HG02981 (cell line): ENCODE data around the gene ARHGAP22.

Experiments
- ATAC-seq: cut with Tn5 transposase; IDR thresholded peaks from one replicate; pipeline ENCODE4 v1.9.1; 2021; ENCODE audit warnings: mild to moderate bottlenecking, moderate library complexity; ENCODE audit not compliant: unreplicated experiment

Gene ARHGAP22

DNA sequence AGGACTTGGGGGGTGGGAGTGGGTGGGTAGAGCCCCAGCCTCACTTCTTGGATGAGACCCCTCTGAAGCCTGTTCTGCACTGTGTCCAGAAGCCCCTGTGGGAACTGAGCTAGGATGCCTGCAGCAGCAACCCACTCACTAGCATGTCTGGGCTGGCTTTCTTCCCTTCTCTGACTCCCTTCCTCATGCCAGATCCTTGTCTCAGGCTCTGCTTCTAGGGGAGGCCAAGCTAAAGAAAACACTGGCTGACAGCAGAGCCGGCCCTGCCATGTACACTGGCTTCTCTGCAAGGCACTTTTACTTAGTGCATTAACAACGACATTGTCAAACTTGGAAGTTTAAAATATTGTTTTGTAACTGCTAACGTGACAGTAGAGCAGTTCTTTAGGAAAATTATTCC is 50.2 kb downstream of the ARHGAP22 start:
- no peak for ATAC-seq

DNA sequence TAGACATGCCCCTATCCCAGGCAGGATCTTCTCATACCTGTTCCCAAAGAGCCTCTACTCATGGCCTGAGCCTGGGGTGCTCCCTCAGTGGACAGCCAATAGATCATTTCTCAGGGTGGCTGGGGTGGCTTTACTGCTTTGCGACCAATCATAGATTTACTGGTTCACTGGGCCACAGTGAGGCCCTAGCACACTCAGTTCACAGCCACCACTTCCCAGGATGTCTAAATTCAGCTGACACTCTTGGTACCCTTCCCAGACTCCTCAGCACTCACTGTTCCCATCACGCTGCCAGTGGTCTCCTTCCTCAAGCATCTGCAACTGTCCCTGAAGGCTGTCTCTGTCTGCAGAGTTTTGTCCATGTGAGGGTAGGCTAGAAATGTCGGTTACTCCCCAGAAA is 50.6 kb downstream of the ARHGAP22 start:
- no peak for ATAC-seq

DNA sequence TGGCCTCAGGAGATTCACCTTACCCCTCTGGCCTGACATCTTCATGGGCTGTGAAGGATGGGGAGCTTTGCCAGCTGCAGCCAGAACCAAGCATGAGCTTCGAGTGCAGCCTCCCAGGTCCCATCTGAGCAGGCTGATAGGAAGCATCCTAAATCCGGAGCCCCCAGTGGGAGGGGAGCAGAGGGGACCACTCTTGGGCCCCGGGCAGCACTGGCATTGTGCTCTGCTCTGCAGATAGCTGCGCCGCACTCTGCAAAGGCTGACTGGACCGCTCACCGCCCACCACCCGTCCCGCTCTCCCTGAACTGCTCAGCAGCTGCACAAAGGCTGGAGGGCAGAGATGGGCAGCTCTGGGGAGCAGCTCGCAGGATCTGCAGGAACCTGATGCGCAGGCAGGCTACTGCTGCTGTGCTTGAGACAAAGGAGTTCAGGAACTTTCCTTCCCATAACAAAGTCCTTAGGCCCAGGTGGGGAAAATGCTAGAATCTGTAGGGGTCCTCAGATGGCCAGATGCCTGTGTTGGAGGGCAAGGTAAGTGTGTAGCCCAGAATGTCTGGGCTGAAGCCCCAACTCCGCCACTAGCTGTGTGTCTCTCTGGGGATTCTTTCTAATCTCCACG is 51.8 kb downstream of the ARHGAP22 start:
- ATAC-seq = no peak

DNA sequence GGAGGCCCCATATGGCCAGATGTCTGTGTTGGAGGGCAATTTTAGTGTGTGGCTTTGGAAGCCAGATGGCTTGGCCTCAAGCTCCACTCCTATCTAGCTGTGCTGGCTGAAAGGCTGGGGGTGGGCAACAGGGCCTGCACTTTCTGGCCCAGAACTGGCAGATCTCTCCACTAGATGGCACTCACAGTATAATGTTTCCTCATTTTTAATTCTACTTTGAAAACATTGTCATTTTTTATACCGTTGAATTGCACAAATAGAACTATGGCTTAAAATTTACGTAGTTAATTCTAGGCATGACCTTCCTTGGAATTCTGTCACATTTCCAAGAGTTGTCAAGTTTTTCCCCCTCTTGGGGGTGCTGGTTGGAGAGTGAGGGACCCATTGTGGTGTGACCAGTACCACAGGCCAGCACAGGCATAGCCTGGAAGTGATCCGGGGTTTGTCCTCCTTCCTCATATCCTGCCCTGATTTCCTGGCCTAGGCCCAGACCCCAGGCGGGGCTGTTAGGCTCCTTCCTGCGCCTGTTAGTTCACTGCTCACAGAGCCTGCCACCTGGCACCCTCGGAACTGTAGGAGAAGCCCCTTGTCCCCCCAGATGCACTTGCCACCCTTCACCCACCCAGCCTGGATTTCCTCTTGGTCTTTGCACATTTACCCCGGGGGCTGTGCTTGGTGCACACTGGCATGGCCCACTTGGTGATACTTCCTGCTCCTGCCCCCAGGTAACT is 52.8 kb downstream of the ARHGAP22 start:
- ATAC-seq = no peak

DNA sequence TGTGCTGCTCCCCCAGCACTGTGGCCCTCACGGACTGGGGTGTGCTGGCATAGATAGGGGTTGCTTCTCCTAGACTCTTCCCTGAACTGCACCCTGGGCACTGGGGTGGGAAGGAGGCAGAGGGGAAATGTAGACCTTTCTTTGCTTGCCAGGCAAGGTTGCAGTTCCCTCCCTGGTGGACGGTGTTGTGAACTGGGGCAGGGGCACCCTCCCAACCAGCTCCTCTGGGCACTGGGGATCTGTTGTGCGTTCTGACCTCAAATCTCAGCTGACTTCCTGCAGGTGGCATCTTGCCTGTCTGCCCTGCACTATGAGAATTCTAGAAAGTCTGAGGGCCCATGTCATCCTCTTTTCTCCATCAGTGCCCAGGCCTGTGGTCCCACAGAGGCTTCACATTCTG is 53.9 kb downstream of the ARHGAP22 start:
- ATAC-seq = no peak

DNA sequence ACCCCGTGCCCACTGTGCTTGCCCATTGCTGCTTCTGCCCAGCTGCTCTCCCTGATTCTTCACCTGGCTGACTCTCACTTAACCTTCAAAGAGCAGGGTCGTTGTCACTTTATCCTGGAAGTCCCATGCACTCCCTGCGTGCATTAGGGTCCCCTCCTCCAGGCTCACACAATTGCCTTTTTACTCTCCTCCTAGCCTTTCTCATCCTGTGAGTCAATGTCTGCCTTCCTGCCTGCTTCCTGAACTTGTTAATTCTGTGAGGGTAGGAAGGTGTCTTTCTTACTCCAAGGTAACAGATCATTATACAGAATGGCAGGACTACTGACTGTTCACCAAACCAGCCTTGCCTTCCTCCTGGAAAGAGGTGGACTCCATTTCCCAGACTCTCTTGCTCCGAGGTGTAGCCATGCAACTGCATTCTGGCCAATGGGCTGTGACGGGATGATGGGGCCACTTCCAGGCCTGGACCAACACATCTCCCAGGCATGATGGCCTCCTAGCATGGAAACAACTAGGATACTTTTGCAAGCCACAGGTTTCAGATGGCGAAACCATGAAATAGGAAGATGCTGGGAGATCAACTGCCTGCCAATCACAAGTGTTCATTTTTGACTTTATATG is 54.7 kb downstream of the ARHGAP22 start:
- ATAC-seq = no peak

DNA sequence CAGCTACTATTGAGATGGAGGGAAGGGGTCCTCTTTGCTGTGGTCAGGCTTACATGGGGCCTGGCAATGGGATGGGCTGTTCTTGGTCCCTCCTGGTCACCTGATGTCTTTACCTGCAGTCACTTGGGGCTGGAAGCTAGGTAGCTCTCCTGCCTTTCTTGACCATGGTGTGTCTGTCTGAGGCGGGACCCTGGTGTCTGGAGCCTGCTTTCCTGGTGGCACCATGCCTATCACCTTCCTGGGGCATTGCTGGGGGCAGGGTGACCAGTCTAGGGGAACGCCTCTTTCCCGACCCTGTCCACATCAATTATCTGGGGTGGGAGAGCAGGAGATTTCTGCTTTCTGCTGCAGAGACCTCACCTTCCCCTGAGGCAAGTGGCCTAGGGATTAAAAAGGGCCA is 55.6 kb downstream of the ARHGAP22 start:
- ATAC-seq = no peak

DNA sequence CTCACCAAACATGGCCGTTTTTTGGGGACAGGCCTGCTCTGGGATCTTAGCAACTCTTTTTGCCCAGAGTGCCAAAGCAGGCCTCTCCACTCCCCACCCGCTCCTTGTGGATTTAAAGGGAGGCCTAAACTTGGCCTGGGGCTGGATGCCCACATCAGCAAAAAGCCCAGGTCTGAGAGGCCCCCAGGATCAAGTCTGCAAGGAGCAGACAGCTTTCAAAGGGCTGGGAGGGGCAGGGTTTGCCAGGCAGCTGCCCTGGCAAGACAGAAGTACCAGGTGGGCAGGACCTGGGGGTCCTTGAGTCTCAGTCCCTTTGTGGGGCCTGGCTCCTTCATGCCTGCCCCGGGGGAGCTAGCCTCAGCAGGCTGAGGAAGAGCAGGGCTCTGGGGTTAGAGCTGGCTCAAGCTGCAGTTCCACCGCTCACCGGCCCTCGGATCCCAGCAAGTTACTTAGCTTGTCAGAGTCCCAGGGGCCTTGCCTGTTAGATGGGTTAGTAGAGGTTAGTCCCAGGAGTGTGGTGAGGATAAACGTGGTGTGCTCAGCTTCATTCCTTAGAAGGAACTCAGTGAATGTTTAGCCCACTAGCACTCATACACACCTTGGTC is 56.2 kb downstream of the ARHGAP22 start:
- no peak for ATAC-seq

DNA sequence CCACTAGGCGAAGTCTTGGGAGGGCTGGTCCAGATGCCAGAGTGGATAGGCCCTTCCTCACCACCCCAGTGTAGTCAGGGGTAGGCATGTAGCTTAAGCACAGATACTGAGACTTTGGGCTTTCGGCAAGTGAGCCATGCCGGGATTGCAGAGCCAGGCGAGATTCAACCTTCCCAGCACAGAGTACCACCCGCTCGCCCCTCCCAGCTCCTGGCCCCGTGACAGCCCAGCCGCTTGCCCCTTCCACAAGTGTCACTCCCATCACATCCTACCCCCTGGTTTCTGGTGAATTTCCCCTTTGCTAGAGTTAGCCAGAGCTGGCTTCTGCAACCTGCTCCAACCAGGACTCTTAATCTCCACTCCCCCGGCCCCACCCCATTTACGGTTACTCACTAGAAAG is 56.9 kb downstream of the ARHGAP22 start:
- no peak for ATAC-seq

DNA sequence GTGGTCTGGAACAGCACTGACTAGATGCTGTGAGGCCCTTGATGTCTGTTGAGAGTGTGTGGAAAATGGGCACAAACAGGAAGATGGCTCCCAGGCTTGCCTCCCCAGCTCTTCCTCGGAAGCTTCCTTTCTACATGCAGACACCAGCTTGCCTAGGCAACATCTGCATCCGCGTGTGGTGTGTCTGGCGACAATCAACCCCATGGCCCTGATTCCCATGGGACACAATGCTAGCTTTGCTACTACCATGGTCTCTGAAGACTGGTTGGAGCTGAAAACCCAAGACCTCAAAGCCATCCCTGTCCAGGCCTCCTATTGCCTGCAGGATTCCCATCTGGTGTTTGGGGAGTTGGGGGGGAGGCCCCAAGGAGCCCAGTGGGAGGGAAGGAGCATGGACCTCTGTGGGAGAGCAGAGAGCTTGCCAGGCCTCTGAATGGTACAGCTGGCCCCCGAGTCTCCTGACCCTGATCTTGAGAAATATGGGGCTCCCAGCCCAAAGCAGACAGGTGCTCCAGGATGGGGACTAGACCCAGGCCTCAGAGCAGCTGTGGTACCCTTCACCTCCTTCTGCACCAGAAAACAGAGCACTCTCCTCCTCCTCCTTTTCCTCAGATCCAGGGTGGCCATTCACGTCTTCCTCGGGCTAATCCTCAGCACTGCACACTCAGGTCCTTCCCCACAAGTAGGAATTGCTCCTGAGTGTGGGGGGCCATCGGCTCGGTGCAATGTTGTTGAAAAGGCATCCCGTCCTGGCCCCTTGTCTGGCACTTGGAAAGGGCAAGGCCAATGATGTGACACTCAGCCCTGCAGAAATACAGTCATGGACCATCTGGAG is 57.6 kb downstream of the ARHGAP22 start:
- no peak for ATAC-seq

DNA sequence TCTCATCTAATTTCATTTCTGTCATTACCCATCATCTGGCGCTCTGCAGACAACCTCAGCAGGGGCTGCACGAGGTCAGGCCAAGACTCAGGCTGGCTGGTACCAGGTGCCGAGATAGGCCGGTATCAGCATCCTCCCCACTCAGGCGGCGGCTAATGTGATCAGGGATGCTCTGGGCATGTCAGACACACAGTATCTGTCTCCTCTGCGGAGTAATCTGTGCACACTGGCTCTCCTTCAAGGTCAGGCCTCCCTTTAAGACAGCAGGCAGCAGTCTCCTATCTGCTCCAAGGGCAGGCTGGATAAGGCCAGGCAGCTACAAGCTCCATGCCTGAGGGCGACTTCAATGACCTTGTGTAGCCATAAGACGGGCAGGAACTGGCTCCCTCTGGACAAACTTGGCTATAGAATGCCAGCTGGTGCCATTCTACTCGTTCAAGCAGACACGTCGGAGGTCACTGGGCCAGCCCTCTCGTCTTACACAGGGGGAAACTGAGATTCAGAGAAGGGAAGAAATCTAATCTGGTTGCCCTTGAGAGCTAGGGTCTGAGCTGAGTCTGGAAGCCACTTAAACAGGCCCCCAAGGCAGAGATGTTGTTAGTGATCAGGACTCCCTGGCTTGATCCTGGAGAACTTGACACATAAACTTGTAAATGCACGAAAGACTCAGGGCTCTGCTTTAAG is 59.3 kb downstream of the ARHGAP22 start:
- no peak for ATAC-seq

DNA sequence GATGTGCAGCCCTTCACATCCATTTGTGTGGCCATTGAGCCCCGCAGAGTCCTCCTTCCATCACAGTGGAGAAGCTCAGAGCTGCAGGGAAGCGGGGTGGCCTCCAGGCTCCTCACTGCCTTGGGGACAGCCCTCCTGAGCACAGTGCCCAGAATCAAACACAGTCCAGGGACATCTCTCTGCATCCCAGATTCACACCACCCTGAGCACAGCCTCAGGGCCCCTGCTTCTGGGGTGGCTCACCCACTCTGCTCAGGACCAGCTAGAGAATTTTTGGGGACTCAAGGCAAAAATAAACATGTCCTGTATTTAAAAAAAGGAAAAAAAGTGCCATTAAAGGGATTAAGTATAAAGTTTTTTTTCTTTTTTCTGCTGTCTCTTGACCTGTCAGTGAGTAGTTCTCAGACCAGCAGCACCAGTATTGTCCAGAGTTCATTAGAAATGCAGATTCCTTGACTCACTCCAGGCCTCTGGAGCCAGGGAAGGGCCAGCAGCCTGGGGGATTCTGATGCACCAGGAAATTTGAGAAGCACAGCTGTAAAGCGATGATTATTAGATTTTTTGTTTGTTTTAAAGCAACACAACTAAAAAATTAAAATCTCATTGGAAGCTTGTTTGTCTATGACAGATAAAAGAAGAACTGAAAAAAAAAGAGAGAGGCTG is 61.6 kb downstream of the ARHGAP22 start:
- ATAC-seq = no peak

DNA sequence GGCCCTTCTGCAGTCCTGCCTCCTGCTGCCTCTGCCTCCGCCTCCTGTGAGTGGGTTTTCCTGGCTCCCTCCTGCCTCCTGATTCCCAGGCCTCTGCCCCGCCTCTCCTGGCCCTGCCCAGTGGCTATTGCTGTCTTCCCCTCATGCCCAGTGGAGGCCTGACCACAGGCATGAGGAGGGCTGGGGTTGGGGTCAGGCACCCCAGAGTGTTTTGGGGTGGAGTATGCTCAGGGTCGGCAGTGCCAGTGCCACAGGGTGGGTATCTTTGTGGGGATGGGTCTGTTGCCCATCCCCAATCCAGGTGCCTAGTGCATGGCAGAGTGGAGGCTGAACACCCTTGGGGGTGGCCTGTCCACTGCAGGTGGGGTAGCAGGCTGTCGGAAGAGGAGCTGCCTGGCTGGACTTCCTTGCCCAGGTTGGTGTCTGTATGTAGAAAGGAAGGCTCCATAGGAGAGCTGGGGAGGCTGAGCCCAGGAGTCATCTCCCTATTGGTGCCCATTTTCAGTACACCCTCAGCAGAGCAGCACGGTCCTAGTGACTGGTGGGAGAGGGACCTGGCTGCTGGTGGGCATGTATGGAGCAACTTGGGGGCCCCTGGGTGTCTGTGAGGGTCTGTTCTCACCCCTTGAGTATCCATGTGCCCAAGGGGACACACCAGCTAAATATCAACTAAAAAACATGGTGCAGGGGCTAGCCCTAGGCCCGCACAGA is 62.2 kb downstream of the ARHGAP22 start:
- no peak for ATAC-seq

DNA sequence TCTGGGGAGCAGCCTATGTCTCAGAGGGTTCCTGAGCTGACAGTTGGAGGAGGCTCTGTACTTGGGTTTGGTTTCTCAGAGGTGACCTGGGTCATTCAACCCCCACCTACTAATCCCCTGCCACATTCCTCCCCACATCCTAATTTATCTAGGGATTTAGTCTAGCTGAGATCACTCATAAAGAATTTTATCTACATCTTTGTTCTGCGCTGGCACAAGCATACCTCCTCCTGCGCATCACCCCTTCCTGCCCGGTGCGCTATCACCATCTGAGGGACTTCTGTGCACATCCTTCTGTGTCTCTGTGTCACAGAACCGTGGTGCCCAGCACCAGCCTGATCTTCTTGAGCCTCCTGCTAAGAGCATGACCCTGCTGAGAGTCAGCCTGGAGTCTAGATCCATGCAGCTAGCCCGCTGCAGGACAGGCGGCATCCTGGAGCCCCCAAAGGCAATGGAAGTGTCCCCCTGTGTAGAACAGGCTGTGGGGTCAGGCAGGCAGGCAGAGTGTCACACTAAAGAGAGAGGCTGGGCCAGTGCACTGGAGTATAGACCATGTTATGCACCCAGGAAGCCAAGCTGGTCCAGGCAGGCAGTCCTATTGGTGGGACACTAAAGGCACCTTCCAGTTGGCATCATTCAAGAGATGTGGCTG is 63.6 kb downstream of the ARHGAP22 start:
- no peak for ATAC-seq

DNA sequence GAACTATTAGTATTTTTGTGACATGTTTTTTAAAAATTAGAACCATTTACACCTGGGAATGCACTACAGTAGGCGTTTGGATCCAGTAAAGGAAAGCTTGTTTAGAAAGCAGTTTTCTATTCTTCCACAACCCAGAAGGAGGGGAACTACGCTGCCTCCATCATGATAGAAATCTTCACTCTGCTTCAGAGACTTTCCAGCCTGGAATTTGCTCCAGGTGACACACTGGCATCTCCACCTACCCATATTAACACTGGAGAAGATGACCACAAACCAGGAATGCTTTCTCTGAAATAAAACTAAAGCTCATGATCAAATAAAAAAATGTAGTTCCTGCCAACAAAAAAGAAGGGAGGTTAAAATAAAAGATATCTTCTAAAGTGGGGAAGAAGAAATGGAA is 66.3 kb downstream of the ARHGAP22 start:
- no peak for ATAC-seq

DNA sequence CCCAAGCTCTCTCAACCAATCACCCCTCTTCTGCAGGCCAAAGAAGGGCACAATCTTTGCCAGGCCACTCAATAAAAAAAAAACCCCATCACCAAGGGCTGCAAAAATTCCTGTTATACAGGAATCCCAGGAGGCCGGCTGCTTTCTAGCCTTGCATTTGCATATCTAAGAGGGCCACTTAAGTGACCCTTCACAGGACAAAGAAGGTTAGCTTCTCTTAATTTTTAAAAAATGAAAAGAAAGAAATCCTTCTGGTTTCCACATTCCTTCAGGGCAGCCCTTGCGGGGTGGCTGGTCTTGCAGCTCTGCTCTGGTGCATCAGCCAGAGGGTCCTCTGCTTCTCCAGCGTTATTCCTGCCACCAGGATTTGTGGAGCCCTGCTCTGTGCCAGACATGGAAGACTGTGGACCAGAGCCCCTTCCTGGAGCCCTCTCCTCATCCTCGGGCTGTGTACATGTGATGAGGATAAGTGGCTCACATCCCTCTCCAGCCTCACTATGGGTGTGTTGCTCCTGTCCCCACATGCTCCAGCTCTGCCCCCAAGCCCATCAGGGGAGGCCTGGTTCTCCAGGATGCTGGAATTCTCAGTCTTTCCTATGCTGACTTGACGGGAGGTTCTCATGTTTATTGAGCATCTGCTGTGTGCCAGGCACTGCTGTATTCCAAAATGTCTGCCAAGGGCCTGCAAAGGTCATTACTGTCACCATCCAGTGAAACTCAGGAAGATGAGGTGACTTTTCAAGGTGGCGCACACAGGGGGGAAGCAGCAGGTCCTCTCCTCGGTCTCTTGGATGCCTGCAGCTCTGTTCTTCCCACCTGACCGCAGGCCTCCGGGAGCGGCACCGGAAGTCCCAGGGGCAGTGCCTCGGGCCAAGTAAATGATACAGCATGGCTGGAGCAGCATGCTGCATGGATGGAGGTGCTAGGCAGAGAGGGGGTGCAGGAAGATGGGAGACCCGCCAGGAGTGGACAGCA is 67.7 kb downstream of the ARHGAP22 start:
- no peak for ATAC-seq

DNA sequence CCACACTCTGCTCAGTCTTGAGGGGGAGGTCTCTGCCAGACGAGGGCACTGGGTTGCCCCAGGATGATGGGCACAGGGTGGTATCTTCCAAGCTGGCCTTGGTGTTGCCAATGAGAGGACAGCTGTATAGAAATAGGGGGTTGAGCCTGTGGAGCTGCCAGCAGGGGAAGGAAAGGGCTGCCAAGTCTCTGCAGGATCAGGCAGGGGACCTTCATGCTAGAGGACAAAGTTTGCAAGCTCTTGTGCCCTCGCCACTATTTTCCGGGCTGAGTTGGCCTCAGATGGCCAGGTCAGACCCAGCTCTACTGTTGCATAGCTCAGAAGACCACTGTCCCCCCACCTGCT is 68.7 kb downstream of the ARHGAP22 start:
- ATAC-seq = no peak
